AML-193 (cell line): ENCODE results near the gene MAZ.
"Not testable (repeated sequence)": the region's sequence is repeated elsewhere in the genome, so short reads cannot be mapped to it uniquely, and the experiment has no call there.

Experiments used
- DNase-seq, 2 experiments: peaks; one replicate each; lab custom pipeline; 2025; lab: John Stamatoyannopoulos, UW

Gene MAZ

DNA sequence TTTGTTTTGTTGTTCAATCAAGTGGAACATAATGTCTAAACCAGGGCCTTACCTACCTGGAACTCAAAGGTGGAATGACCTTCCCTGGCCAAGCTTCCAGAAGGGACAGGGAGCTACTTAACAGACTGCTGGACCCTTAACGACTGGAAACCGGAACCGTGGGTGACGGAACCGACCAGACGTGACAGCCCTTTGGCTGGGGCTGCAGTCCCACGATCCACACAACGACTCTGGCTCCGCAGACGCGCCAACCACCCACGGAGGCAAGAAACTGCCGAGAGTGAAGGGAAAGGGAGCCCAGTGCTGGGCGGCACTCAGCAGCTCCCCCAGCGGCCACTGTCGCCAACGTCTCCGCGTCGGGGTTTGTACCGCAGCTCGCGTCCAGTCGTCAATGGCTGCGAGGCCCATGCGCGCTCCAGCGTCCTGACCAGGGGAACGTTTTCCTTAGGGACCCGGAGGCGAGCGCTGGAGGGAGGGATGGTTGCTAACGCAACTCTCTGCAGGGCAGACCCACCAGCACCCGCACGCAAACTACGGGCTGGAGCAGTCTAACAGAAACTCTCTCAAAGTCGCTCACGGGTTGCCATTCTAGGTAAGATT is 21.3 kb upstream of the MAZ start:
- DNase-seq = no peak

DNA sequence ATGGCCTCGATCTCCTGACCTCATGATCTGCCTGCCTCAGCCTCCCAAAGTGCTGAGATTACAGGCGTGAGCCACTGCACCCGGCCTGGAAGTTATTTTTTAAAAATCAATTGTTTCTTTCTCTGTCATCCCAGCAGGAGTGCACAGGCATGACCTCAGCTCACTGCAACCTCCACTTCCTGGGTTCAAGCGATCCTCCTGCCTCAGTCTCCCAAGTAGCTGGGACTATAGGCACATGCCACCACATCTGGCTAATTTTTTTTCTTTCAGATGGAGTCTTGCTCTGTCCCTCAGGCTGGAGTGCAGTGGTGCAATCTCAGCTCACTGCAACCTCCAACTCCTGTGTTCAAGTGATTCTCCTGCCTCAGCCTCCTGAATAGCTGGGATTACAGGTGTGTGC is 19.2 kb upstream of the MAZ start:
- not testable (repeated sequence) for DNase-seq

DNA sequence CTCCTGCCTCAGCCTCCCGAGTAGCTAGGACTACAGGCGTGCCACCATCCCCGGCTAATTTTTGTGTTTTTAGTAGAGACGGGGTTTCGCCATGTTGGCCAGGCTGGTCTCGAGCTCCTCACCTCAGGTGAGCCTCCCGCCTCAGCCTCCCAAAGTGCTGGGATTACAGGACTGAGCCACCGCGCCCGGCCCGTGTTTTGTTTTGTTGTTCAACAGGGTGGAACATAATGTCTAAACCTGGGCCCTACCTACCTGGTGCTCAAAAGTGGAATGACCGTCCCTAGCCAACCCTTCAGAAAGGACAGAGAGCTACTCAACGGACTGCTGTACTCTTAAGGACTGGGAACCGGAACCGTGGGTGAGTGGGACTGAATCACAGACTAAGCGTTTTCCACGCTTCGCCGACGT is 16.6 kb upstream of the MAZ start:
- no peak for DNase-seq

DNA sequence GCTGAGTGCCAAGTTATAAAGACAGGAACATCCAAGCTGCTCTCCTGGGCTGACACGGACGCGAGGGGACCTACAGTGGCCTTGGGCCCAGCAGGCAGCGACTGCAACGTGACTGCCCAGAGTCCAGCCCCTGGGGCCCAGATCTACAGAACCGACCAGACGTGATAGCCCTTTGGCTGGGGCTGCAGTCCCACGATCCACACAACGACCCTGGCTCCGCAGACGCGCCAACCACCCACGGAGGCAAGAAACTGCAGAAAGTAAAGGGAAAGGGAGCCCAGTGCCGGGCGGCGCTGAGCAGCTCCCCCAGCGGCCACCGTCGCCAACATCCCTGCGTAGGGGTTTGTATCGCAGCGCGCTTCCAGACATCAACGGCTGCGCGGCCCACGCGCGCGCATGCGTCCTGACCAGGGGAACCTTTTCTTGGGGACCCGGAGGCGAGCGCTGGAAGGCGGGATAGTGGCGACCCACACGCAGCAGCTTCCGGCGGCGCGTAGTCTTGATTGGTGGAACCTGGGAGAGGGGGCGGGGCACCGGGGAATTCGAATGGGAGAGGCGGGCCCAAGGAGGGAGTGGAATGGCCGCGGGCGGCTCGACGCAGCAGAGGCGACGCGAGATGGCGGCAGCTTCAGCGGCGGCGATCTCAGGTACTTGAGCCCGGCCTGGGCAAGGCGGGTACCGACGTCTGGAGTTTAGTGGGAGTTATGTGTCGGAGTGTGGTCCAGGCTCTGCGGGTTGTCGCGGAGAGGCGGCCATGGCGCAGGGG is 16.0 kb upstream of the MAZ start, which contains the start of gene KIF22:
KIF22 (plus strand) TSS at position 569 of the 766 bp plus-strand sequence; CDS start at position 578, 9 bp downstream.
- DNase-seq = peak; percentile 95 to 98

DNA sequence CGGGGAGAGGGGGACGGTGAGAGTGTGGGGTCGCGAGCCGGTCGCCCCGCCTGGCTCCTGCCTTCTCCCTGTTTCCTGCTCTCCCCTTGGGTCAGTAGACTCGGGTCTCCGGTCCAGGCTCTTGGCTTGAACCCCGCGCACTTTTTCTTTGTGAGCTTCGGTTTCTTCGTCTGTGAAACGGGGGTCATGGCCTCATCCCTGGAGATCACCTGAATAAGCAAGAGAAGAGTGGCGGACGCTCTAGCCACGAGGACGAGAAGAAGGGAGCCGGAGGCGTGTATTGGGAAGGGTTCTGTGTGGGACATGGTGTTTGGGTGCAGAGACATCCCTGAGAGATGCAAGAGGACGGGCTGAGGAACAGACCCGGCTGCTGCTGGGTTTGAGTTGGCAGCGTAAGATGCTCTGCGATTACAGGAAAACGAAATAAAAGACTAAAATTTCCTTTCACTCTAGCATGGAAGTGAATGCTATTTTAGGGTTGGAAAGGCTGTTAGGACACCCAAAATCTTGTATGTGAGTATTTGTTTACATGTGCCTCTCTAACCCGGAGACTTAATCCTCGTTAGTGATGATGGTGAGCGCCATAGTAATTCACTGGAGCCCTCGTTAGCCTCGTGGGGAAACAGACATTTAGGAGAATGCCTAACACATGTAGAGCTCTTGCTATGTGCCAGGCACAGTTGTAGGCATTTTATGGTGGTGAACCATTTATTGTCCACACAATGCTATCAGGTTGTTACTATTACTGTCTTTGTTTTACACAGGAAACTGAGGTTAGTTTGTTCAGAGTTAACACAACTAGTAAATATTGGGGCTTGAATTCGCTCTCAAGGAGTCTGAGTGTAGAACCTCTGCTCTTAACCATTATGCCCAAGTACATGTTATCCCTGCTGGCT is 15.1 kb upstream of the MAZ start:
- DNase-seq = no peak

DNA sequence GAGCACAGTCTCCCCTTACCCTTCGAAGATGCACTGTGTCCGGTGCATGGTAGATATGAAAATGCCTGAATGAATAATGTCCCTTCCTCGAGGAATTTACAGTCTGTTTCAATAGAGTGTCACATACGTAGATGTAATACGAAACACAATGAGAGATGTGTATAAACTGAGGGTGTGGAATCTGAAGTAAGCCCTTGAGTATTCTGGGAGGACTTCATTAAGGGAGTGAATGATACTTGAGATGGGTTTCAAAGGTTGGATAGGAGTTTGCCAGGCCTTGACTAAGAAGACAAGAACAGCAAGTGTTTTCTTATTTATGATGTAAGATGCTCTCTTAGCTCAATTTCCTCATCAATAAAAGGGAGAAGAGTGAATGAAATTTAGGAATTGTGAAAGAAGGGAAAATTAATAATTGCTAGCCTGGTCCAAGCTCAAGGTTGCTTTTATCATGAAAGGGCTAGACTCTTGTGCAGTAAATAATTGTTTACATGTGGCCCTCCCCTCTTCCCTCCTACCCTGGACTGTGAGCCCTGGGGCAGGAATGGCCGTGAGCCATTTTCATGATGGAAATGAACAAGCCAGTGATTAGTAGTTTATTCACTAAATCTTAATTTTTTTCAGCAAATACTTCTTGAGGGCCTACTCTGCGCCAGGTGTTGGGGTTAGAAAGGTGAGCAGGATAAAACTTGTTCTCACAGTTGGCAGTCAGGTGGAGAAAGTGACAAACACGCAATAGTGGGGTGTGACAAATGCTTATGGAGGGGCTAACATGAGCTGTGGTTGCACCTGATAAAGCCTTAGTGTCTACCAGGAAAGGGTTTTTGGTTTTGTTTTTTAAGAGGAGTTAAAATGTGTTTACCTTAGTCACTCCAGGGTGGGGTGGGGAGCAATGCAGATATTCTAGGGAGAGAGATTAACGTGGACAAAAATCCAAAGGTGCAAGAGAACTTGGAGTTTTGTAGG is 14.2 kb upstream of the MAZ start:
- no peak for DNase-seq

DNA sequence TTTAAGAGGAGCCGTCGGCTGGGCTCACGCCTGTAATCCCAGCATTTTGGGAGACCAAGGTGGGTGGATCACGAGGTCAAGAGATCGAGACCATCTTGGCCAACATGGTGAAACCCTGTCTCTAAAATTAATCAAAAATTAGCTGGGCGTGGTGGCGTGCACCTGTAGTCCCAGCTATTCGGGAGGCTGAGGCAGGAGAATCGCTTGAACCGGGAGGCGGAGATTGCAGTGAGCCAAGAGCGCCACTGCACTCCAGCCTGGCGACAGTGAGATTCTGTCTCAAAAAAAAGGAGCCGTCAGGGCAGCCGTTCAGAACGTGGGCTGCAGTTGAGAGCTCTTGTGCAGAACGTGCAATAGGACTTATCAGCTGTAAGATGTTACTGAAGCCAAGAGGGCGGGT is 13.2 kb upstream of the MAZ start:
- not testable (repeated sequence) for DNase-seq

DNA sequence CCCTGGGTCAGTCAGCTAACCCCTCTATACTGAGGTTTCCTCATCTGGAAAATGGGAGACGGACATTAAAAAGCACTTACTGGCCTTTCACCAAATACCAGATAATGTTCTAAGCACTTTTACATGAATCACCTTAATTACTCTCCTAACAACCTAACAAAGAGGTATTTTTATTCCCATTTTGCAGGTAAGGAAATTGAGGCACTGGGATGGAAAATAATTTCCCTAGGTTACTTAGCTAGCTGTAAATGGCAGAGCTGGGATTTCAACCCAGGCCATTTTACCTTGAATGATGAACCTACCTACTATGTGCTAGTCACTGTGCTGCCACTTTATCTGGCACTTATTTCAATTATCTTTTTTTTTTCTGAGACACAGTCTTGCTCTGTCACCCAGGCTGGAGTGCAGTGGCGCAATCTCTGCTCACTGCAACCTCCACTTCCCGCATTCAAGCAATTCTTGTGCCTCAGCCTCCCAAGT is 12.1 kb upstream of the MAZ start:
- no peak for DNase-seq

DNA sequence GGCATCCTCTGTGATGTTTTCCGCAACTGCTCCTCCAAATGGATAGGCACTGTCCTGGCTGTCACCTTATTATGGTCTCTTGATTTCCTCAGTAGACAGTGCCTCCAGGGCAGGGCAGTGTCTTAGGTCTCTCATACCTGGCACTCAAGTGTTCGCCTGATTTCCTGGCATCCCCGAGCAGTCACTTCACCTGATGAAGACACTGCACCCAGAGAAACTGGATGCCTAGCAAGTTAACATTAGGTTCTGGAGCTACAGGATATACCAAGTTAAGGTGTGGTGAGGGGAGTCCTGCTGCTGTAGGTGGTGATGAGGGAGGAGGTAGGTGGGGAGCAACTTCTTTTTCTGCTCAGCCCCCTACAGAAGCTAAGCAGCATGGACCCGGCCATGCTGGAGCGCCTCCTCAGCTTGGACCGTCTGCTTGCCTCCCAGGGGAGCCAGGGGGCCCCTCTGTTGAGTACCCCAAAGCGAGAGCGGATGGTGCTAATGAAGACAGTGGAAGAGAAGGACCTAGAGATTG is 3.9 kb upstream of the MAZ start:
- no peak for DNase-seq

DNA sequence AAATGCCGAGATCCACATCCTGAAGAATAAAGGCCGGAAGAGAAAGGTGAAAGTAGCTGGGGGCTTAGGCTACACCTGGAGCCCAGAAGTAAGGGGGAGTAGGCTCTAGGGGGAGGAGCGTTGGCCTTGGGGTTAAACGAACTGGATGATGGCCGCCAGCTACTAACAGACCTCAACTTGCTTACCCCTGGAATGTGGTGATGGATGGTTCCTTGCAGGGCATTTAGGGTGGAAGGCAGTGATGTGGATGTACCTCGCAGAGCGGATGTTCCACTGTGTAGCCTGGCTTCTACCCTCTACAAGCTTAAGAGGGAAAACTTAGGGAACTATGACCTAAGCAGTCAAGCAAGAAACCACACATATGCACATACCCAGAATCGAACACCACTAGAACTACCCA is 2.3 kb upstream of the MAZ start:
- no peak for DNase-seq

DNA sequence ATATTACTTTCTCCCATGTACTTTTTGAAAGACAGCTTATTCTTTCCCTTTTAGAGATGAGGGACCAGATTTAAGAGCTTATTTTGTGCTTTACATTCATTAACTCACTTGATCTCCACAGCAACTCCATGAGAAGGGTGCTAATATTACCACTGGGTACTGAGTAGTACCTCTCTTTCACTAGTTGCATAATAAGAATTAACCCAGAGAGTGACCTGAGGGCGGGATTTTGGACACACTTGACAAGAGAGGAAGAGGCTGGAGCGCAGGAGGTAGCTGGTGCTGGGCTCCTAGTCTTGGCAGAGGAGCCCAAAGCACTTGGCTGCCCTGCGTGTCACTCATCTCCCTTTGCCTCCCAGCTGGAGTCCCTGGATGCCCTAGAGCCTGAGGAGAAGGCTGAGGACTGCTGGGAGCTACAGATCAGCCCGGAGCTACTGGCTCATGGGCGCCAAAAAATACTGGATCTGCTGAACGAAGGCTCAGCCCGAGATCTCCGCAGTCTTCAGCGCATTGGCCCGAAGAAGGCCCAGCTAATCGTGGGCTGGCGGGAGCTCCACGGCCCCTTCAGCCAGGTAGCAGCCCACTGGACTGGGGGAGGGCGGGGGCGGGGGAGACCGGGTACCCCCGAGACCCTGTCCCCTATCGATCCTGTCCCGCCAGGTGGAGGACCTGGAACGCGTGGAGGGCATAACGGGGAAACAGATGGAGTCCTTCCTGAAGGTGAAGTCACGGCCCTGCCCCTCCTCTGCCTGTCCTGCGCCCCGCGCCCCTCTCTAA is 1.7 kb upstream of the MAZ start:
- peak; percentile 27 to 41 for DNase-seq

DNA sequence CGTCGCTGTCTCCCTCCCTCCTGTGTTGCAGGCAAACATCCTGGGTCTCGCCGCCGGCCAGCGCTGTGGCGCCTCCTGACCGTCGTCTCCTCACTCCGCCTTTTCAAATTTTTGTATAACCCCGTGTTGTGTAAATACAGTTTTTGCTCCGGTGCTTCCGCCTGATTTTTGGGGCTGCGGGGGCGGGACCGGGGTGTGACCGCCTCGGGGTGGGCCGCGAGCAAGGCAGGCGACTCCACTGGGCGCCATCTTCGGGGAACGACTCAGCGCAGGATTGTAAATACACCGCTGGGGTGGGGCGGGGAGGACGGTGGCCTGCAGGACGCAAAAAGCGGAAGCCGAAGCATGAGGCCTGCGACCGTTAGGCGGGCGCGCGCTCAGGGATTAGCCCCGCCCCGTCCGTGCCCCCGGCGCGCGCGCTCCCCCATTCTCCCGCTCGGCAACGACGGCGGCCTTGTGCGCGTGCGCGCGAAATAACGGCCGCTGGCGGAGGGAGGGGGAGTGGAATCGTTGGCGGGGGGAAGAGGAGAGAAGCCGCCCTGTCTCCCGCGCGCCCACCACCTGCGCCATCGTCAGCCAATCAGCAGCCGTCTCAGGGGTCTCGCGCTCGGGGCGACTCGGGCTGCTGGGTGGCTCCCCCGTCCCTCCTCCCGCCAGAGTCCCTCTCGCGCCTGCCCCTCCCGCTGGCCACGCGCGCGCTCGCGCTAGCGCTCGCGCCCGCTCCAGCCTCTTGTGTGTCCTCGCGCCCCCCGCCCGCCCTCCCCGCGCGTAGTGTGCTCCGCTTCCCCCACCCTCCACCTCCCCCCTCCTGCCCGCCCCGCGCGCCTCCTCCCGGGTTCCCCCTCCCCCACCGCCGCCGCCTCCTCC is 864 bp upstream of the MAZ start:
- peak; percentile 91 to 94 for DNase-seq

DNA sequence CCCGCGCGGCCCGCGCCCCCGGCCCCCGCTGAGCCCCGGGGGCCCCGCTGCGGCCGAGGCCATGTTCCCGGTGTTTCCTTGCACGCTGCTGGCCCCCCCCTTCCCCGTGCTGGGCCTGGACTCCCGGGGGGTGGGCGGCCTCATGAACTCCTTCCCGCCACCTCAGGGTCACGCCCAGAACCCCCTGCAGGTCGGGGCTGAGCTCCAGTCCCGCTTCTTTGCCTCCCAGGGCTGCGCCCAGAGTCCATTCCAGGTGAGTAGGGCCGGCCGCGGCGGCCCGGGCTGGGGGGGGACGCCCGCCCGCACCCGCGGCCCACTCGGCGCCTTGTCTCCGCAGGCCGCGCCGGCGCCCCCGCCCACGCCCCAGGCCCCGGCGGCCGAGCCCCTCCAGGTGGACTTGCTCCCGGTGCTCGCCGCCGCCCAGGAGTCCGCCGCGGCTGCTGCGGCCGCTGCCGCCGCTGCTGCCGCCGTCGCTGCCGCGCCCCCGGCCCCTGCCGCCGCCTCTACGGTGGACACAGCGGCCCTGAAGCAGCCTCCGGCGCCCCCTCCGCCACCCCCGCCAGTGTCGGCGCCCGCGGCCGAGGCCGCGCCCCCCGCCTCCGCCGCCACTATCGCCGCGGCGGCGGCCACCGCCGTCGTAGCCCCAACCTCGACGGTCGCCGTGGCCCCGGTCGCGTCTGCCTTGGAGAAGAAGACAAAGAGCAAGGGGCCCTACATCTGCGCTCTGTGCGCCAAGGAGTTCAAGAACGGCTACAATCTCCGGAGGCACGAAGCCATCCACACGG is 504 bp downstream of the MAZ start:
- DNase-seq = peak; percentile 26 to 28

DNA sequence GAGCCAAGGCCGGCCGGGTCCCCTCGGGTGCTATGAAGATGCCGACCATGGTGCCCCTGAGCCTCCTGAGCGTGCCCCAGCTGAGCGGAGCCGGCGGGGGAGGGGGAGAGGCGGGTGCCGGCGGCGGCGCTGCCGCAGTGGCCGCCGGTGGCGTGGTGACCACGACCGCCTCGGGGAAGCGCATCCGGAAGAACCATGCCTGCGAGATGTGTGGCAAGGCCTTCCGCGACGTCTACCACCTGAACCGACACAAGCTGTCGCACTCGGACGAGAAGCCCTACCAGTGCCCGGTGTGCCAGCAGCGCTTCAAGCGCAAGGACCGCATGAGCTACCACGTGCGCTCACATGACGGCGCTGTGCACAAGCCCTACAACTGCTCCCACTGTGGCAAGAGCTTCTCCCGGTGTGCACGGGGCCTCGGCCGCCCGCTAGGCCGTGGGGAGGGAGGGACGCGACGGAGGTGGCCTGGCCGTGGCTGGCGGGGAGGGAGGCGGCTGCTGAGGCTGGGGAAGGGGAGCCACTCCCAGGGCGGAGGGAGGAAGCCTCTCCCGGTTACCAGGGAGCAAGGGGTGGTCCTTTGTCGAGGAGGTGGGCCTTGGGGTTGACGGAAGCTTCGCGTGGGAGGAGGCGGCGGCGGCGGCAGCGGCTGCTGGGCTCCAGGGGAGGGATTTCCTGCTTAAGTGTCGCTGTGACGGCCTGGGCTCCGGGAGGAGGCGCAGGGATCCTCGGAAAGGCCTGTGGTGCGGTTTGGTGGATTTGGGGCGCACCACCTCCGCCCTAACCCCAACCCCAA is 1.3 kb downstream of the MAZ start:
- DNase-seq = peak; percentile 77 to 89

DNA sequence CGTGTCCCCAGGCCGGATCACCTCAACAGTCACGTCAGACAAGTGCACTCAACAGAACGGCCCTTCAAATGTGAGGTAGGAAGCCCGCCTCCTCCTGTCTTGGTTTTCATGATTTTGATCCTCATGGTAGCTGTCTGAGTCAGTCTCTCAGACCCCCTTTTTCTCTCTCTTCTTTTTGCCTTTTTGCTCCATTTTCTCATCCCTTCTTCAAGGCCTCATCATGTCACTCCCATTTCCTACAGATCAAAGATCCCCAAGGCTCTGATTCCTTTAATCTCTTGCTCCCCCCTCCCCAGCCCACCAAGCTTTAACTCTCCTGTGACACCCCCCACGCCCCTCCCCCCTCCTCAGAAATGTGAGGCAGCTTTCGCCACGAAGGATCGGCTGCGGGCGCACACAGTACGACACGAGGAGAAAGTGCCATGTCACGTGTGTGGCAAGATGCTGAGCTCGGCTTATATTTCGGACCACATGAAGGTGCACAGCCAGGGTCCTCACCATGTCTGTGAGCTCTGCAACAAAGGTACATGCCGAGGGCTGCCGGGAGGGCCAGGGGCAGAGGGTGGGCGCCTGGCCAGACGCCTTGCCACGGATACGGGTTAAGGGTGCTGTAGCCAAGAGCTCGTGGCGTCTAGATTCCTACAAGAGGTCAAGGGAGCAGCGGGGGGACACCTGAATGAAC is 2.0 kb downstream of the MAZ start:
- DNase-seq = peak in 1 of 2 experiments; percentile 13

DNA sequence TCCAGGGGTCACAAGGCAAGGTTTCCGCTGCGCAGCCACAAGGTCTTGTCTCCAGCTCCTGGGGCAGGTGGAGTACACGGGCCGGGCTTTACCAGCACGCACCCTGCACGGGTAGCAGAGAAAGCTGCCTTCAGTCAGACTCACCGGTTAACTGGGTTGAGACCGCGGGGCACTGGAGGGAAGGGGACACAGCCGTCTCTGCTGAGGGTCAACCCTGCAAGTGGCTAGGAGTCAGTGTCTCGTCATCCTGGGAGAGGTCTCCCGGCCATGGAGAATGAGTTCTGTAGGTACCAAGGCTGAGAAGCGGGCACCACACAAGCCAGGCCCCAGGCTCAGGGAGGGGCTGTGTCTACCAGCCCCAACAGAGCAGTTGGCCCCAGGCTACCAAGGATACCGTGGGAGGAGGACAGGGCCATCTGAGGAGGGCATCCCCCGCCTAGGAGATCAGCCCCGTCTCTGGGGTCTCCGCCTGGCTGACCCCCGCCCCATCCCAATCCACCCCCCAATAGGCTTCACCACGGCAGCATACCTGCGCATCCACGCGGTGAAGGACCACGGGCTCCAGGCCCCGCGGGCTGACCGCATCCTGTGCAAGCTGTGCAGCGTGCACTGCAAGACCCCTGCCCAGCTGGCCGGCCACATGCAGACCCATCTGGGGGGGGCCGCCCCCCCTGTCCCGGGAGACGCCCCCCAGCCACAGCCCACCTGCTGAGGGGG is 2.9 kb downstream of the MAZ start:
- no peak for DNase-seq
